GM19238 (cell line): ENCODE measurements around the gene TMEM115.
A peak's percentile ranks its signal among the peaks of the same experiment; 100 is the strongest.

ENCODE experiments used
- DNase-seq: peaks from one replicate; pipeline ENCODE4 v3.0.0; 2011; ENCODE audit warnings: low spot score; ENCODE audit not compliant: insufficient read length

Gene TMEM115, protein sequence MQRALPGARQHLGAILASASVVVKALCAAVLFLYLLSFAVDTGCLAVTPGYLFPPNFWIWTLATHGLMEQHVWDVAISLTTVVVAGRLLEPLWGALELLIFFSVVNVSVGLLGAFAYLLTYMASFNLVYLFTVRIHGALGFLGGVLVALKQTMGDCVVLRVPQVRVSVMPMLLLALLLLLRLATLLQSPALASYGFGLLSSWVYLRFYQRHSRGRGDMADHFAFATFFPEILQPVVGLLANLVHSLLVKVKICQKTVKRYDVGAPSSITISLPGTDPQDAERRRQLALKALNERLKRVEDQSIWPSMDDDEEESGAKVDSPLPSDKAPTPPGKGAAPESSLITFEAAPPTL

DNA sequence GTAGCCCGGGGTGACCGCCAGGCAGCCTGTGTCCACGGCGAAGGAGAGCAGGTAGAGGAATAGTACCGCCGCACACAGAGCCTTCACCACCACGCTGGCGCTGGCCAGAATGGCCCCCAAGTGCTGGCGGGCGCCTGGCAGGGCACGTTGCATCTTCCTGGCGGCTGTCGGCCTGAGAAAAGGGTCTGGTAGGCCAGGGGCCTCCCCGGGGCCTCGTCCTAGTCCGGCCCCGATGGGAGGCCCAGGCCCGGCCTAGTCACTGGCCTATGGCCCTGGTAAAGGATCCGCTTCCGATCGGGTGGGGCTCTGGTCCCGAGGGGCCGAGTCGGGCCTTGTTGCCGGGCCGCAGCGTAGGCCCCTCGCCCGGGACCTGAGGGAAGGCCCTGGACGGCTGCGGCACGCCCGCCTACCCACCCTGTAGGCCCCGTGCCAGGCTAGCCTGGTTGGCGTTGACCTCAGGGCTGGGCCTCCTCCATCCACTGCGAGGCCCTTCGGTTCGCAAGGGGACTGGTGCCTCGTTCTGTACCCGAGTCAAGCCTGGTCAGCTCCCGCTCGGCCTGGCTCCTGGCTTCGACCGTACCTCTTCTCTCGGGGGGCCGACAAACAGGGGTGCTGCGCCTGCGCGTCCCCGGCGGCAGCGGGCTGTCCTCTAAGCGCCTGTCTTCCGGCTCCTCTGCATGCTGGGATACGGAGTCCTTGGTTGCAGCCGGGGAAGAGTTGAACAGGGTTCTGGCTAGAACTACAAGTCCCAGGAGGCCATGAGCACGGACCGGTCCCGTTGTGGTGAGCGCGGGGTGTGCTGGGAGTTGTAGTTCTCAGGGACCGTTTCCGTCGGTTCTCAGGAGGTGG lies at the start of gene TMEM115:
TMEM115 (minus strand) TSS at position 611 of the 849 bp plus-strand sequence; CDS start at position 153, 458 bp downstream.
- DNase-seq, result peak; percentile 99

DNA sequence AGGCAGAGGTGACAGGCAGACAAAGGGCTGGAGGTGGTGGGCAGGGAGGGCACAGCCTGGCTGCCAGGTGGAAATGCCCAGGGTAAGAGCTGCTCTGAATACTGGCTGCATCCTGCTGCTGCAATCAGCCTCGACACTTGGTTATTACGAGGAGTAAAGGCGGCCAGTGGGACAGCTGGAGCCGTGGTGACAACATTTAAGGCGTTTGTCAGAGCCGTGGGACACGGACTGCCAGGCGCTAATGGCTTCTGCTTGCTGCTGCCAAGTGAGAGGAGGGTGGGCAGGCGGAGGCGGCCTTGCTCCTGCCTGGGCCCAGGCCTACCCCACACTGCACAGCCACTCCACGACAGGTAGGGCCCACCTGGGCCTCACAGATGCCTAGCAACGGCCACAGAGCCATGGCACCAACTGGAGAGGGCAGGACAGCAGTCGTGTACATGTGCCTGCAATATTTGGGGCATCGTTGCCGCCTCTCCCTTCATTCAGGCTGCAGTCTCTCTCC lies 49.2 kb upstream of the TMEM115 start:
- no peak for DNase-seq

GRCh38 chr3:50406487-50406886 lies 47.2 kb upstream of the TMEM115 start:
- no peak for DNase-seq

- DNase-seq, result no peak
Observed at GRCh38 chr3:50405249-50405648, 45.9 kb upstream of the TMEM115 start.

- DNase-seq, result no peak
Observed at GRCh38 chr3:50401978-50402595, 42.8 kb upstream of the TMEM115 start.

DNA sequence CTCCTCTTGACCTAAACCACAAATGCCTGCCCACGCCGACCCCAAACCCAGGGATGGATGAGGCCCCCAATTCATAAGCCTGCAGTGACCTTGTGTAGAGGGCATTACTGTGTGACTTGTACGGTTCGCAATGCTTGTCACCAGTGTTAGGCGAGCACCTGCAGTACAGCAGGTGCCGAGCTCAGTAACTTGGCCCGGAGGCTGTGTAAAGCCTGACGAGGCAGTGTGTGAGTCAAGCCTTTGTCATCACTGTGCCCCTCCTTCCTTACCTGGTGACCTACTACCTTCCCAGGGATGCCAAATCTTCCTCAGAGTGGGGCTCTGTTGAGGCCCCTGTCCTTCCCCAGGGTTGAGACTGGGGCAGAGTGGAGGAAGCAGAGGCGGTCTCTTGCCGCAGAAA lies 37.2 kb upstream of the TMEM115 start:
- DNase-seq, result no peak

GRCh38 chr3:50395070-50395860 lies 35.9 kb upstream of the TMEM115 start:
- DNase-seq, result no peak

DNA sequence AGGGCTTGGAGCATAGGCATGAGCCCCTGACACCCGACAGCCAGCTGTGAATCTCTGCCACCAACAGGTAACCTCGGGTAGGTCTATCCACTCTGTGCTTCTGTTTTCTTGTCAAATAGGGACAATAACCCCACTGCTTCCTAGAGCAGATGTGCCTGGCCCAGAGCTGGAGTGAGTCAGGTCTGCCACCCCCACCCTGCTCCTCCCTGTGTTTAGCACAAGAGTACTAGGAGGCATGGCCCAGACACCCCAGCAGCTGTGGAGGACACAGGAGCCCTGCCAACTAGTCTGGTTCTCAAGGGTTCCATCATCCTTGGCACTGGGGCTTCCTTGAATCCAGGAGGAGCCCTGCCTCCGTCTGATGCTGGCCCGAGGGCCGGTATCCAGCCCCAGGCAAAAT lies 33.7 kb upstream of the TMEM115 start:
- no peak for DNase-seq

DNA sequence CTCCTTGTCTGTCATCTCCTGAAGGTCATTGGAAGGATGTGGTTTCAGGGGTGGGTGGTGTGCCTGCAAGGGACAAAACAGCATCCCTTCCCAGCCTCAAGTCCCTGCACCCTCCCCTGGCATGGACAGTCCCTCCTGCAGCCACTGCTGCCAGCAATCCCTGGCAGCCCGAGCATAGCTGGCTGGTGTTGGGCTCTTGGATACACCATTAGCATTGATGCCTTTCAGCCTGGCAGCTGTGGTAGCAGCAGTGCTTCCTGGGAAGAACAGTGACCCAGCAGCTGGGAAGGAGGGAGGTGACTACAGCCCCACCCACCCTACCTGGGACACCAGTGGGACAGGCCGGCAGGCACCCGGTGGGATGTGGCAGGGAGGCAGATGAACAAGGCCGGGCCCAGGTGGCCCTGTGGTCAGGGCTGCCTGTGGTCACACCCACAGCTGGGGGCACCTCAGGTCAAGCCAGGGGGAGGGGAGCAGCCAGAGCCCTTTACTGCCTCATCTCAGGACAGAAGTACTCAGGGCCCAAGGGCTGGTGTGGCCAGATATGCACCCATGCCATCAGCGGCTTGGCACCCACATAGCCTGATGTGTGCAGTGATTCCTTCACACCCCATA lies 32.9 kb upstream of the TMEM115 start:
- DNase-seq, result no peak

DNA sequence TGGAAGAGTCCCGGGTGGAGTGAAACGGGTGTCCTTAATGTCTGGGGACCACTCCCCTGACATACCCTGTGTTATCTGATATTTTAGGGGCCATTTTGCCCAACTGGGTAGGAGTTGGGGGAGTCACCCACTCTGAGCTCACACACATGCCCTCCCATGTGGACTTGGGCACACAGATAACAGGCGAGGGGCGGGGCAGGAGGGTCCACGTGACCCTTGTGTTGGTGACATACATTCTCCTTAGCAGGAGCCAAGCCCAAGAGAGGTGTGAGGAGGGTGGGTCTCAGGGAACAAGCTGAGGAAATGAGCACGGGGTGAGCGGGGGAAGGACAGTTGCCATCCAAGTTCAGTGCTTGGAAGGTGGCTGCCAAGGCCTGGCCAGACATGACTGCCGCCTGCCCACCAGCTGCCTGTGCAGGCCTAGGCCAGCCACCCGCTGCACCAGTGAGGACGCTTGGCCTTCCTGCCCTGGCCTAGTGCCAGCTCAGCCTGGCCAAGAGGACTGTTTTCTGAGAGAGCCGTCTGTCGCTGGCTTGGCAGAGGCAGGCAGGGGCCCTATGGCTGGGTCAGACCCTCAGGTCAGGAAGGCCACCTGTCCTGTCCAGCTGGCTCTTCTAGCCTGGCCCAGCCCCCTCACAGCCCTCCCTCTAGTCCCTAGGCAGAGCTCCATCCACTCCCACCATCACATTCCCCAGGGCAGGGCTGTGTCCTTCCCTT lies 31.3 kb upstream of the TMEM115 start:
- no peak for DNase-seq

DNA sequence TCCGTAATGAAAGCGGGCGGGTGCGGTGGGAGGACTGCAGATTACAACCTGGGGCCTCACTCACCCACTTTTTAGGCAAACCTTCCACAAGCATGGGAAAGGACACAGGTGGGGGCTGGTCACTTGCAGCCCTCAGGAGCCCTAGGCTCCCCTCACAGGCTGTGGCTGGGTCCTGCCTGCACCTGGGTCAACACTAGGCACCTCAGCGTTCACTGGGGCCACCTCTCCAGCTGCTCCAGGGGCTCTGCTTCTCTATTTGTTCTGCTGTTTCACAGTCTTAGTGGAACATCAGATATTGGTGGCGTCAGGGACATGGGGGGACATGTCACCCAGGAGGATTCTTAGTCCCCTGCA lies 30.1 kb upstream of the TMEM115 start:
- DNase-seq, result no peak

DNA sequence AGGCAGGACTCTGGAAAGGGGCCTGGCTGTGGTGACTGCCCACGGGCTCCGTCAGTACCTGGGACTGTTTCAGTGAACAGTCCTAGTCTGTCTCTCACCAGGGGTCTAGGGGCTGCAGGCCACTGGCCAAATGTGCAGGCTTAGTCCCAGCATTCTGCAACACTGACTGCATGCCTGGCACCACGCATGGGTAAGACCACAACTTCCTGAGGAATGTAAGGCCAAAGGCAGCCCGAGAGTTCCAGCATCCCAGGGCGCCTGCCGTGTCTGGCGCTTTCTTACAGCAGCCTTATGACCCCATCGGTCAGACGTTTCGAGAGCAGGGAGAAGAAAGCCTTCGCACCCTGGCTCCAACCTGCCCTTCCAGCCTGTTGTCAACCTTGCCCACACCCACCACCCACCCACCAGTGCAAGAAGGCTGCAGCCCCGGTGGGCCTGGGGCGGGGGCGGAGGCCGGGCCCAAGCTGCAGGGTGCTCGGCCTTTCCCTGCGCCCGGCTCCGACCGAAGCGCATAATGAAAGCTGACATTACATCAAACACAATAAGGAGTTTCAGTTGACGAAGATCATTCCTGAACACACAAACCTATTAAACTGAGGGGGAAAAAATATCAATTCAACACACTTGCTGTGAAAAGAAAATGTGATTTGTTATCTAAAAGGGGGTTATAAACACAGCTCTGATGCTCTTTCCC lies 29.5 kb upstream of the TMEM115 start:
- no peak for DNase-seq

DNA sequence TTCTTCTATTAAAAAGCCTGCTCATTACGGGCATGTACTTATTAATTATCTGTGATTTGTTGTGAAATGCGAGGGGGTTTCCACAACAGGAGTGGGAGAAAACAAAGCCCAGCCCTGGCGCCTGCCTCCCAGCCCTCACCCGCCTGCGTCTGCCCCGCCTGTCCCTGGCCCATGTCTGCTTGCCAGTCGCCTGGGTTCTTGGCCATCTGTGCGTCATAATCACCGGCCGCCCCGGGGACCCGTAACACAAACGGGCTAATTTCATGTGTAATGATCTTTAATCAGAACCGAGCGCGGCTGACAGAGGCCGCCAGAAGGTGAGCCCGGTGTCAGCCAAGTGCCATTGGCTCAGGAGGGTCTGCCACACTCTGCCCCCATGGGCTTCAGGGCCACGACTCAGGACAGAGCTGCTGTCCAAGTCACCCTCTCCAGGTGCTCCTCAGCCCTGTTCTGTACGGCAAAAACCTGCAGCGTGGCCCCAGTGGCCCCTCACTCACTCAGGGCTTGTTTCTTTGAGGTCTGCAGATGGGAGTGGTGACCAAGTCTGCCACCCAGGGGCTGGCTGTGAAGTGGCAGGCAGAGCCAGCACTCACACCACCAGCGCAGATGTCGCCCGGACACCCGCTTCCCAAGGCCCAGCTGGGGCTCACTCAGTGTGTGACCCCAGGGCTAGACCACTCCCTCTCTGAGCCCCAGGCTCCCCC lies 28.8 kb upstream of the TMEM115 start:
- DNase-seq, result no peak

GRCh38 chr3:50385754-50386153 lies 26.4 kb upstream of the TMEM115 start:
- no peak for DNase-seq

GRCh38 chr3:50383750-50384149 lies 24.4 kb upstream of the TMEM115 start:
- DNase-seq, result no peak

- no peak for DNase-seq
Observed at GRCh38 chr3:50382722-50383121, 23.4 kb upstream of the TMEM115 start.

DNA sequence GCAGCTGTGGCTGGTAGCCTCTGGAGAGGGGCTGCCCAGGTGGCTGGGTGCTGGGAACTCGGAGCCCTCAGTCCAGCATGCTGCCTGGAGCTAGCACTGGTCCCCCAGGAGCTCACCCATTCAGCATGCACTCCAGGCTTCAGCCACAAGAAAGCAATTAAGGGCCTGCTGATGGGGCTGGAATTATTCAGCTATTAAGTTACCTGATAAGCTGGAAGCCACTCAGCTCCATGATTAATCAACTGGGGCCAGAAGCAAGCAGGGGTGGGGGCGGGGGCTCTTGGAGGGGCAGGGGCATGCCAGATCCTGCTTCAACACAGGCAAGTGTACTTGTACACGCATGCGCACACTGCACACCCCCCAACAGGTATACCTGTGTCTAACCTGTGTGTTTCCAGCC lies 22.1 kb upstream of the TMEM115 start:
- DNase-seq, result no peak

GRCh38 chr3:50380405-50381085 lies 21.2 kb upstream of the TMEM115 start:
- DNase-seq, result no peak
